ENCODE results near the gene LMO1. TPM values are rescaled to one million over a fixed set of nuclear protein-coding genes. Genes with fewer than 3 reads are reported as not detected.

Gene LMO1
- total and polyA plus RNA-seq, 10 of the 15 experiments (the other 5 are each of a cell fraction or from before 2014, with no cell fraction given), result not detected

DNA sequence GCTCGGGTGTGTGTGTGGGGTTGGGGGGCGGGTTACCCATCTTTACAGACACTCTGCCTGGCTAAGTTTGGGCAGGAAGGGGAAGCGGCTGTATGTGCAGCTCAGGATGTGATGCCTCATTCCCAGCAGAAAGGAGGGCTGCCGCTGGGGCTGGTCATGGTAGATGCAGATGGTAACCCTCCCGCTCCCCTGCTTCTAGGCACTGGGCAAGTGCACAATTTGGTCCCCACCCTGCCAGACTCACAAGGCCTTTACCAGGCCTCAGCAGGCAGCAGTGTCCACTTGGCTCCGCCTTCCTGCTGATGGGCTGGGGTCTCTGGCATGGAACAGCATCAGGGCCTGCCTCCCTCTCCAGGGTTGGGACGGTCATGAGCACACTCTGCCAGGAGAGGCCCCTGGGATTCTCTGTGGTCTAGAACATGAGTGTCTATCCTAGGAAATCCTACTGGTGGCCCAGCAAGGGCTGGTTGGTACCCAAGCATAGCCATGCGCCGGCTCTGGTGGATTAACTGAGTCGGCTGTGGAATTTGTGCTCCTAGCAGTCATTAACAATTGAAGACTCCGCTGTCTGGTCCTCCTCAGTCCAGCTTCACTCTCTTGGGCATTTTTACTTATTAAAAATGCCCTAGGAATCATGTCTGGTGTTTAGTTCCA lies 4.2 kb downstream of the LMO1 start:
- H4K20me1 ChIP-seq (ENCODE audit: control insufficient read depth, insufficient read depth), result no peaks in the 10 kb centered on the region
- intact Hi-C loops (cut with micrococcal nuclease; ENCODE audit: unreplicated experiment), result no loop called here
- H3K9ac ChIP-seq (ENCODE audit: control insufficient read depth, insufficient read depth, low read length), result no peak overlapping the region
- in situ Hi-C loops (cut with MboI), result no loop called here
- H2AFZ ChIP-seq (ENCODE audit: control insufficient read depth, low read depth, low read length), result no peak overlapping the region
- peaks cover 14 to 17% of the 10 kb centered on the region in 2 experiments for H3K27me3 ChIP-seq (replicated peaks in 1 of 2; ENCODE audit: control insufficient read depth in 2 of 2, insufficient read depth in 2 of 2, low read length in 1 of 2)
- no TSS peak for BruUV-seq (replicated peaks)
- ChIA-PET RAD21 (ENCODE audit: unreplicated experiment) (no interaction called here), SMC1A (ENCODE audit: uncharacterized antibody, unreplicated experiment) (no interaction called here), CTCF (interaction anchor here (1.3 to 1.6 kb wide), 2 partner anchors 13 to 57 kb away, joined by 3 to 6 read pairs; no protein-coding TSS in a partner anchor), POLR2A (no interaction called here)
- H3K4me1 ChIP-seq (ENCODE audit: control insufficient read depth, insufficient read depth, low read length), result no peaks in the 10 kb centered on the region
- ATAC-seq (no peak), DNase-seq (ENCODE audit: low read depth, low spot score) (no peak), FAIRE-seq (no peak)
- no peak overlapping the region for H3K4me2 ChIP-seq (ENCODE audit: control insufficient read depth, insufficient read depth)
- H3K36me3 ChIP-seq (ENCODE audit: control insufficient read depth in 2 of 2, insufficient read depth in 2 of 2, low read length in 1 of 2), result no peaks in the 10 kb centered on the region
- no peak overlapping the region for H3K27ac ChIP-seq (ENCODE audit: control insufficient read depth, insufficient read depth)
- H3K9me3 ChIP-seq (replicated peaks; ENCODE audit: control insufficient read depth, insufficient read depth, low read length), result no peaks in the 10 kb centered on the region
- no peaks in the 10 kb centered on the region for H3K79me2 ChIP-seq (ENCODE audit: control insufficient read depth, insufficient read depth, low read length)
- no peak for TF ChIP-seq TARDBP (IDR thresholded peaks at IDR 0.05; ENCODE audit: borderline replicate concordance)
- TF ChIP-seq DPF2 (IDR thresholded peaks at IDR 0.05), result no peak
- no peak for TF ChIP-seq MTA2 (IDR thresholded peaks at IDR 0.05; ENCODE audit: low read depth)
- 39% methylated on average over 11 of the region's 11 CpGs for WGBS (ENCODE audit: insufficient coverage, insufficient replicate concordance, low lambda C conversion rate, missing lambda C conversion rate)
- H3K4me3 ChIP-seq, result no peak overlapping the region

DNA sequence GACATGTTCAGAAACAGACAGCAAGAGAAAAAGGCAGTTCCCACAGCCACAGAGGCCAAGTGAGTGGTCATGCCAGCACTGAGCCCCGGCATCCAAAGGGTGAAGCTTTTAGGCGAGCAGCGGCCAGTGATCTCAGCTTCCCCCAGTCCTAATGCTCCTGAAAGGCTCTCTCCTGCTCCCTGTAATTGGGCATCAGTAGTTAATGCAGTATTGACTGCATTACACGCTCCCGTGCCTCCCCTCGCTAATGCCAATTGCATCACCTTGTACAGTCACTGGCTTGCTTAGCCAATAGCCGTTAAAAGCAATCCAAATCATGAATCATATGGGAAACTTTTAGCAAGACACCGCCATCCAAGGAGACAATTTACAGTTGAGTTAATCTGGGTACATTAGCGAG lies 4.9 kb downstream of the LMO1 start:
- FAIRE-seq (no peak), ATAC-seq (no peak), DNase-seq (ENCODE audit: low read depth, low spot score) (no peak)
- ChIA-PET CTCF (interaction anchor here (1.6 kb wide), 1 partner anchor 12 kb away, joined by 6 read pairs; no protein-coding TSS in a partner anchor), SMC1A (ENCODE audit: uncharacterized antibody, unreplicated experiment) (no interaction called here), RAD21 (ENCODE audit: unreplicated experiment) (no interaction called here), POLR2A (no interaction called here)
- no peaks in the 10 kb centered on the region for H4K20me1 ChIP-seq (ENCODE audit: control insufficient read depth, insufficient read depth)
- no TSS peak for BruUV-seq (replicated peaks)
- in situ Hi-C loops (cut with MboI) (no loop called here), intact Hi-C loops (cut with micrococcal nuclease; ENCODE audit: unreplicated experiment) (no loop called here)
- WGBS (ENCODE audit: insufficient coverage, insufficient replicate concordance, low lambda C conversion rate, missing lambda C conversion rate), result 42% methylated on average over 9 of the region's 9 CpGs
- no peaks in the 10 kb centered on the region for H3K36me3 ChIP-seq (ENCODE audit: control insufficient read depth in 2 of 2, insufficient read depth in 2 of 2, low read length in 1 of 2)
- no peaks in the 10 kb centered on the region for H3K79me2 ChIP-seq (ENCODE audit: control insufficient read depth, insufficient read depth, low read length)
- peaks cover 14 to 17% of the 10 kb centered on the region in 2 experiments for H3K27me3 ChIP-seq (replicated peaks in 1 of 2; ENCODE audit: control insufficient read depth in 2 of 2, insufficient read depth in 2 of 2, low read length in 1 of 2)
- H3K27ac ChIP-seq (ENCODE audit: control insufficient read depth, insufficient read depth), result no peak overlapping the region
- H3K4me1 ChIP-seq (ENCODE audit: control insufficient read depth, insufficient read depth, low read length), result no peaks in the 10 kb centered on the region
- H3K4me2 ChIP-seq (ENCODE audit: control insufficient read depth, insufficient read depth), result no peak overlapping the region
- no peak overlapping the region for H3K9ac ChIP-seq (ENCODE audit: control insufficient read depth, insufficient read depth, low read length)
- H3K4me3 ChIP-seq, result no peak overlapping the region
- H2AFZ ChIP-seq (ENCODE audit: control insufficient read depth, low read depth, low read length), result no peak overlapping the region
- H3K9me3 ChIP-seq (replicated peaks; ENCODE audit: control insufficient read depth, insufficient read depth, low read length), result no peaks in the 10 kb centered on the region
- TF ChIP-seq CREB1 (IDR thresholded peaks at IDR 0.05; ENCODE audit: low read depth), result no peak
- no peak for TF ChIP-seq RB1 (IDR thresholded peaks at IDR 0.05; ENCODE audit: borderline replicate concordance)
- TF ChIP-seq, protein P1, sequence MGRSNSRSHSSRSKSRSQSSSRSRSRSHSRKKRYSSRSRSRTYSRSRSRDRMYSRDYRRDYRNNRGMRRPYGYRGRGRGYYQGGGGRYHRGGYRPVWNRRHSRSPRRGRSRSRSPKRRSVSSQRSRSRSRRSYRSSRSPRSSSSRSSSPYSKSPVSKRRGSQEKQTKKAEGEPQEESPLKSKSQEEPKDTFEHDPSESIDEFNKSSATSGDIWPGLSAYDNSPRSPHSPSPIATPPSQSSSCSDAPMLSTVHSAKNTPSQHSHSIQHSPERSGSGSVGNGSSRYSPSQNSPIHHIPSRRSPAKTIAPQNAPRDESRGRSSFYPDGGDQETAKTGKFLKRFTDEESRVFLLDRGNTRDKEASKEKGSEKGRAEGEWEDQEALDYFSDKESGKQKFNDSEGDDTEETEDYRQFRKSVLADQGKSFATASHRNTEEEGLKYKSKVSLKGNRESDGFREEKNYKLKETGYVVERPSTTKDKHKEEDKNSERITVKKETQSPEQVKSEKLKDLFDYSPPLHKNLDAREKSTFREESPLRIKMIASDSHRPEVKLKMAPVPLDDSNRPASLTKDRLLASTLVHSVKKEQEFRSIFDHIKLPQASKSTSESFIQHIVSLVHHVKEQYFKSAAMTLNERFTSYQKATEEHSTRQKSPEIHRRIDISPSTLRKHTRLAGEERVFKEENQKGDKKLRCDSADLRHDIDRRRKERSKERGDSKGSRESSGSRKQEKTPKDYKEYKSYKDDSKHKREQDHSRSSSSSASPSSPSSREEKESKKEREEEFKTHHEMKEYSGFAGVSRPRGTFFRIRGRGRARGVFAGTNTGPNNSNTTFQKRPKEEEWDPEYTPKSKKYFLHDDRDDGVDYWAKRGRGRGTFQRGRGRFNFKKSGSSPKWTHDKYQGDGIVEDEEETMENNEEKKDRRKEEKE (IDR thresholded peaks at IDR 0.05), result no peak
- TF ChIP-seq ZZZ3 (IDR thresholded peaks at IDR 0.05; ENCODE audit: control insufficient read depth, insufficient read length, low read depth), result no peak
- TF ChIP-seq SUZ12 (IDR thresholded peaks at IDR 0.05; ENCODE audit: unreplicated experiment), result no peak
- TF ChIP-seq RFX5 (IDR thresholded peaks at IDR 0.05; ENCODE audit: low read depth, low read length), result no peak
- TF ChIP-seq KDM1A (IDR thresholded peaks at IDR 0.05; ENCODE audit: borderline replicate concordance), result no peak
- no peak for TF ChIP-seq CBX3 (IDR thresholded peaks at IDR 0.05; ENCODE audit: borderline replicate concordance, low read depth)
- TF ChIP-seq RAD51 (IDR thresholded peaks at IDR 0.05), result no peak
- TF ChIP-seq RCOR1 (conservative IDR thresholded peaks at IDR 0.05; ENCODE audit: low read depth, low read length), result no peak
- no peak for TF ChIP-seq NR2C1 (IDR thresholded peaks at IDR 0.05)
- TF ChIP-seq ASH2L (IDR thresholded peaks at IDR 0.05; ENCODE audit: borderline replicate concordance, low read depth), result no peak

Data from GM12878 (cell line).